ENCODE data around the gene RTKN. TPM values are rescaled to one million over a fixed set of nuclear protein-coding genes. Genes with fewer than 3 reads are reported as not detected.

Gene RTKN
- total and polyA plus RNA-seq, 2 of the 13 experiments (the other 11 are each of a cell fraction or from before 2014, with no cell fraction given) = 159 to 166 TPM

DNA sequence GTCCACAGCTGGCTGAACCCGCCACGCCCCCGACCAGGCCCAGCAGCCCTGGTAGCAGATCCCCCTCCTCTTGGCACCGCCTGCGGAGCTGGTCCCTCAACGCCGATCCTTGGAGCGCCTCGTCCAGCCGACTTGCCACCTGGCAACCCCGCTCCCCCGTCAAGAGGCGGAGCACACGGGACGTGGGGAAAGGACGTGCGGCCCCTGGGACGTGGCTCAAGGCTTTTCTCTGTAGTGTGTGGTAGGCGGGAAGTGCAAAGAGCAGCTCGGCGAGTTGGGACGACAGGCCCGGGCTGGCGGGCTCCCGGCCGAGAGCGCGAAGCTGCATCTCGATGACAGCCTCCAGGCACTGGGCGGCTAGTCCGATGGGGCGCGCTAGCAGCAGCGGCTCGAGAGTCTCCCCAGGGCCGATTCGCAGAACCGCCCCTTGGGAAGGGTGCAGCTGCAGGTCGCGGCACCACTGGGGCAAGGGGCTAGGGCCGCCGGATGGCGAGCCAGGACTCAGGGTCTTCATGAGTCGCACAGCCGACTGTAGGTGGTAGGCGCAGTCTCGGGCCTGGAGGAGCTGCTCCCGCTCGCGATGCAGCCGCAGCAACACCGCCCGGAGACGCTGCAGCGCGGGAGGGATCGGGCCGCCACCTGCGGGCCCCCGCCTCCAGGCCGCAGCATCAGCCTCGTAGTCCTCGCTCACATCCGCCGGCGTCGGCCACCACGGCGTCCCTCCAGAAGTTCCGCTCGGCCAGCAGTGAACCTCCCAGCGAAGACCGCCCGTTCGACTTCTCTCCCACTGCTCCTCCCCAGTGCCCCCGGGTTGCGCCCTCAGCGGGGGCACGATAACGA is 40.4 kb upstream of the RTKN start (continued):
- TF ChIP-seq REST (IDR thresholded peaks at IDR 0.05; ENCODE audit: borderline replicate concordance in 1 of 2, low read depth in 1 of 2, low read length in 2 of 2) (no peak), RBM39 (IDR thresholded peaks at IDR 0.05; ENCODE audit: low read depth, low read length, poor library complexity, severe bottlenecking) (peak; percentile 12), POLR2A (IDR thresholded peaks at IDR 0.05; ENCODE audit: insufficient read depth in 1 of 2, low read depth in 2 of 2, low read length in 2 of 2) (peak; percentile 58 to 67), PHB2 (IDR thresholded peaks at IDR 0.05; ENCODE audit: partially characterized antibody) (no peak), ZBTB8A (CRISPR knock-in tag; IDR thresholded peaks at IDR 0.05; ENCODE audit: borderline replicate concordance, low read depth) (no peak), HHEX (CRISPR knock-in tag; IDR thresholded peaks at IDR 0.05) (no peak), RBAK (CRISPR knock-in tag; IDR thresholded peaks at IDR 0.05) (no peak), ADNP (CRISPR knock-in tag; IDR thresholded peaks at IDR 0.05) (no peak), ZNF792 (CRISPR knock-in tag; IDR thresholded peaks at IDR 0.05) (0 out of 2 replicates have a peak, but pooled peaks have one; percentile 34), ZNF574 (CRISPR knock-in tag; IDR thresholded peaks at IDR 0.05) (peak; percentile 20; the same call in 1 of the 2 replicates), PPARG (CRISPR knock-in tag; conservative IDR thresholded peaks at IDR 0.05) (no peak), RFXANK (CRISPR knock-in tag; IDR thresholded peaks at IDR 0.05) (no peak), ZSCAN9 (CRISPR knock-in tag; IDR thresholded peaks at IDR 0.05; ENCODE audit: borderline replicate concordance) (no peak), KAT2B (IDR thresholded peaks at IDR 0.05; ENCODE audit: borderline replicate concordance, low read depth, low read length) (no peak), ZSCAN22 (CRISPR knock-in tag; IDR thresholded peaks at IDR 0.05) (peak; percentile 53; the same call in 1 of the 2 replicates), SSRP1 (CRISPR knock-in tag; IDR thresholded peaks at IDR 0.05) (no peak), MLLT10 (CRISPR knock-in tag; IDR thresholded peaks at IDR 0.05) (no peak), ZNF510 (CRISPR knock-in tag; IDR thresholded peaks at IDR 0.05; ENCODE audit: low read depth) (no peak), FOSL2 (CRISPR knock-in tag; IDR thresholded peaks at IDR 0.05) (no peak), ZNF746 (CRISPR knock-in tag; IDR thresholded peaks at IDR 0.05) (no peak), ZBTB7B (CRISPR knock-in tag; IDR thresholded peaks at IDR 0.05) (no peak), PAF1 (CRISPR knock-in tag; IDR thresholded peaks at IDR 0.05) (no peak), MYPOP (CRISPR knock-in tag; IDR thresholded peaks at IDR 0.05) (no peak), ZNF570 (CRISPR knock-in tag; IDR thresholded peaks at IDR 0.05; ENCODE audit: borderline replicate concordance) (no peak; the same call in 1 of the 2 replicates), CBX1 (IDR thresholded peaks at IDR 0.05; ENCODE audit: low read depth) (no peak), ZBTB3 (CRISPR knock-in tag; IDR thresholded peaks at IDR 0.05; ENCODE audit: borderline replicate concordance, low read depth) (0 out of 2 replicates have a peak, but pooled peaks have one; percentile 59)
